ENCODE measurements around the gene STK32C.

The STK32C gene

DNA sequence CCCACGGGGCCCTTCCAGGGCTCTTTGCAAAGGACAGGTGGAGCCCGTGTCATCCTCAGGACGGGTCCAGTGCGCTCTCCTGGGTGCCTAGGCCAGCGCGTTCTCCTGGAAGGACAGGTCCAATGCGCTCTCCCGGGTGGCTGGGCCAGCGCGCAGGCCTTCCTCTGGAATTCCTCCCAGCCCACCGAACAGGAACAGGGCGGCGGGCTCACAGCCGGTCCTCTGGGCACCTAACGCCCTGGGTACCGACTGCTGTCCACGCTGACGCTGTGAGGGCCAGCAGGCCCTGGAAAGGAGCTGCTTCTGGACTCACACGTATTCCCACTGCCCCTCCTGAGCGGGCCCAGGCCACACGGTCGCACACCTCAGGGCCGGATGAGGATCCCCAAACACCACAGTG lies 49.3 kb downstream of the STK32C start:
- no peaks in the 10 kb centered on the region for H3K27me3 ChIP-seq (ENCODE audit: insufficient read depth, poor library complexity, severe bottlenecking)
- no peak for DNase-seq (ENCODE audit: low read depth in 1 of 2, low spot score in 1 of 2)
- no peak overlapping the region for H3K27ac ChIP-seq (replicated peaks)
- H3K4me3 ChIP-seq (replicated peaks; ENCODE audit: insufficient read depth, low read length): no peak overlapping the region
- TF ChIP-seq GABPA (IDR thresholded peaks at IDR 0.05; ENCODE audit: low read depth) (no peak), SPI1 (IDR thresholded peaks at IDR 0.05; ENCODE audit: borderline replicate concordance, low read depth) (no peak), POLR2AphosphoS5 (IDR thresholded peaks at IDR 0.05; ENCODE audit: low read depth) (no peak)
- TF ChIP-seq, protein P1, sequence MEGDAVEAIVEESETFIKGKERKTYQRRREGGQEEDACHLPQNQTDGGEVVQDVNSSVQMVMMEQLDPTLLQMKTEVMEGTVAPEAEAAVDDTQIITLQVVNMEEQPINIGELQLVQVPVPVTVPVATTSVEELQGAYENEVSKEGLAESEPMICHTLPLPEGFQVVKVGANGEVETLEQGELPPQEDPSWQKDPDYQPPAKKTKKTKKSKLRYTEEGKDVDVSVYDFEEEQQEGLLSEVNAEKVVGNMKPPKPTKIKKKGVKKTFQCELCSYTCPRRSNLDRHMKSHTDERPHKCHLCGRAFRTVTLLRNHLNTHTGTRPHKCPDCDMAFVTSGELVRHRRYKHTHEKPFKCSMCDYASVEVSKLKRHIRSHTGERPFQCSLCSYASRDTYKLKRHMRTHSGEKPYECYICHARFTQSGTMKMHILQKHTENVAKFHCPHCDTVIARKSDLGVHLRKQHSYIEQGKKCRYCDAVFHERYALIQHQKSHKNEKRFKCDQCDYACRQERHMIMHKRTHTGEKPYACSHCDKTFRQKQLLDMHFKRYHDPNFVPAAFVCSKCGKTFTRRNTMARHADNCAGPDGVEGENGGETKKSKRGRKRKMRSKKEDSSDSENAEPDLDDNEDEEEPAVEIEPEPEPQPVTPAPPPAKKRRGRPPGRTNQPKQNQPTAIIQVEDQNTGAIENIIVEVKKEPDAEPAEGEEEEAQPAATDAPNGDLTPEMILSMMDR (IDR thresholded peaks at IDR 0.05; ENCODE audit: insufficient read depth, low read length): no peak
- TF ChIP-seq, protein P2, sequence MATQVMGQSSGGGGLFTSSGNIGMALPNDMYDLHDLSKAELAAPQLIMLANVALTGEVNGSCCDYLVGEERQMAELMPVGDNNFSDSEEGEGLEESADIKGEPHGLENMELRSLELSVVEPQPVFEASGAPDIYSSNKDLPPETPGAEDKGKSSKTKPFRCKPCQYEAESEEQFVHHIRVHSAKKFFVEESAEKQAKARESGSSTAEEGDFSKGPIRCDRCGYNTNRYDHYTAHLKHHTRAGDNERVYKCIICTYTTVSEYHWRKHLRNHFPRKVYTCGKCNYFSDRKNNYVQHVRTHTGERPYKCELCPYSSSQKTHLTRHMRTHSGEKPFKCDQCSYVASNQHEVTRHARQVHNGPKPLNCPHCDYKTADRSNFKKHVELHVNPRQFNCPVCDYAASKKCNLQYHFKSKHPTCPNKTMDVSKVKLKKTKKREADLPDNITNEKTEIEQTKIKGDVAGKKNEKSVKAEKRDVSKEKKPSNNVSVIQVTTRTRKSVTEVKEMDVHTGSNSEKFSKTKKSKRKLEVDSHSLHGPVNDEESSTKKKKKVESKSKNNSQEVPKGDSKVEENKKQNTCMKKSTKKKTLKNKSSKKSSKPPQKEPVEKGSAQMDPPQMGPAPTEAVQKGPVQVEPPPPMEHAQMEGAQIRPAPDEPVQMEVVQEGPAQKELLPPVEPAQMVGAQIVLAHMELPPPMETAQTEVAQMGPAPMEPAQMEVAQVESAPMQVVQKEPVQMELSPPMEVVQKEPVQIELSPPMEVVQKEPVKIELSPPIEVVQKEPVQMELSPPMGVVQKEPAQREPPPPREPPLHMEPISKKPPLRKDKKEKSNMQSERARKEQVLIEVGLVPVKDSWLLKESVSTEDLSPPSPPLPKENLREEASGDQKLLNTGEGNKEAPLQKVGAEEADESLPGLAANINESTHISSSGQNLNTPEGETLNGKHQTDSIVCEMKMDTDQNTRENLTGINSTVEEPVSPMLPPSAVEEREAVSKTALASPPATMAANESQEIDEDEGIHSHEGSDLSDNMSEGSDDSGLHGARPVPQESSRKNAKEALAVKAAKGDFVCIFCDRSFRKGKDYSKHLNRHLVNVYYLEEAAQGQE (IDR thresholded peaks at IDR 0.05; ENCODE audit: insufficient replicate concordance, low read depth): no peak

DNA sequence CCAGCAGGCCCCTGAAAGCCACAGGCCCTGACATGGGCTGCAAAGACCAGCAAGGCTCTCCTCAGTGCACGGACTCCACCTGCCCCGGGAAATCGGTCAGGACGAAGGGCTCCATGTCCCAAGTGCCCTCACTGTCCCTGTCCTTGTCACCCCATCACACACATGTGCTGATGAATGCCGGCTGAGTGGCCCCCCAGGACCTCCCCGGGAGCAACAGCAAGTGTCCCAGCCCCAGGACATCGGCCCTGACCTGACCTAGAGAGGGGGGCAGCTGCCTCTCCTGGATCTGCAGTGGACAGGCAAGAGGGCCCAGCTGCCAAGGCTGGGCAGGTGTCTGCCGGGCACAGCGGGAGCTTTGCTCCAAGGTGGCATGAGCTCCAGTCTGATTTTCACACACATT lies 49.8 kb downstream of the STK32C start:
- Histone ChIP-seq H3K4me3 (replicated peaks; ENCODE audit: insufficient read depth, low read length) (no peak overlapping the region), H3K27ac (replicated peaks) (no peak overlapping the region), H3K27me3 (ENCODE audit: insufficient read depth, poor library complexity, severe bottlenecking) (no peaks in the 10 kb centered on the region)
- TF ChIP-seq, protein P1 (IDR thresholded peaks at IDR 0.05; ENCODE audit: insufficient read depth, low read length): no peak
- TF ChIP-seq SPI1 (IDR thresholded peaks at IDR 0.05; ENCODE audit: borderline replicate concordance, low read depth) (no peak), POLR2AphosphoS5 (IDR thresholded peaks at IDR 0.05; ENCODE audit: low read depth) (no peak), GABPA (IDR thresholded peaks at IDR 0.05; ENCODE audit: low read depth) (no peak)
- TF ChIP-seq, protein P2 (IDR thresholded peaks at IDR 0.05; ENCODE audit: insufficient replicate concordance, low read depth): no peak
- DNase-seq (ENCODE audit: low read depth in 1 of 2, low spot score in 1 of 2): no peak

DNA sequence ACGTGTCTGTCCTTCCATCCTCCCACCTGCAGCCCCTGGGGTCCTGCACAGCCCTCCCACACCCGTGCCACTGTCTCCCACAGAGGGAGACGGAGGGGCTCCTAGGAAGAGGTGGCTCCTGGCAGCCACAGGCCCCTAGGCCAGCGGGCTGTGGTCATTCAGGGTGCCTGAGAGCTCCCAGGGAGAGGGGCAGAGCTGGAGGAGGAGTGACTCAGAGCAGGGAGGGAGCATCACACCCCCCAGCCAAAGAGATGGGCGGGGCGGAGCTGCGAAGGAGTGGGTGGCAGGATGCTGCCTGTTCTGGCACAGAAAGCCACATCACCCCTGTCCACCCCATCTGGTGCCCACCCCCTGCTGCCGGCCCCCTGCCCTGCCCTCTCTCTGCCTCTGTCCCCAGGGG lies 50.5 kb downstream of the STK32C start:
- Histone ChIP-seq H3K27me3 (ENCODE audit: insufficient read depth, poor library complexity, severe bottlenecking) (no peaks in the 10 kb centered on the region), H3K4me3 (replicated peaks; ENCODE audit: insufficient read depth, low read length) (no peak overlapping the region), H3K27ac (replicated peaks) (no peak overlapping the region)
- TF ChIP-seq SPI1 (IDR thresholded peaks at IDR 0.05; ENCODE audit: borderline replicate concordance, low read depth) (no peak), POLR2AphosphoS5 (IDR thresholded peaks at IDR 0.05; ENCODE audit: low read depth) (no peak), GABPA (IDR thresholded peaks at IDR 0.05; ENCODE audit: low read depth) (no peak)
- TF ChIP-seq, protein P2 (IDR thresholded peaks at IDR 0.05; ENCODE audit: insufficient replicate concordance, low read depth): no peak
- TF ChIP-seq, protein P1 (IDR thresholded peaks at IDR 0.05; ENCODE audit: insufficient read depth, low read length): no peak
- DNase-seq (ENCODE audit: low read depth in 1 of 2, low spot score in 1 of 2): no peak
